Cerebellar nuclear complex (tissue), 1 donor: ENCODE data around the gene NDUFB2.
"Not testable (repeated sequence)": the region's sequence is repeated elsewhere in the genome, so short reads cannot be mapped to it uniquely, and the experiment has no call there.

Experiments
- DNase-seq, 2 experiments: peaks; one replicate each; lab custom pipeline; 2025; lab: John Stamatoyannopoulos, UW

NDUFB2 gene

DNA sequence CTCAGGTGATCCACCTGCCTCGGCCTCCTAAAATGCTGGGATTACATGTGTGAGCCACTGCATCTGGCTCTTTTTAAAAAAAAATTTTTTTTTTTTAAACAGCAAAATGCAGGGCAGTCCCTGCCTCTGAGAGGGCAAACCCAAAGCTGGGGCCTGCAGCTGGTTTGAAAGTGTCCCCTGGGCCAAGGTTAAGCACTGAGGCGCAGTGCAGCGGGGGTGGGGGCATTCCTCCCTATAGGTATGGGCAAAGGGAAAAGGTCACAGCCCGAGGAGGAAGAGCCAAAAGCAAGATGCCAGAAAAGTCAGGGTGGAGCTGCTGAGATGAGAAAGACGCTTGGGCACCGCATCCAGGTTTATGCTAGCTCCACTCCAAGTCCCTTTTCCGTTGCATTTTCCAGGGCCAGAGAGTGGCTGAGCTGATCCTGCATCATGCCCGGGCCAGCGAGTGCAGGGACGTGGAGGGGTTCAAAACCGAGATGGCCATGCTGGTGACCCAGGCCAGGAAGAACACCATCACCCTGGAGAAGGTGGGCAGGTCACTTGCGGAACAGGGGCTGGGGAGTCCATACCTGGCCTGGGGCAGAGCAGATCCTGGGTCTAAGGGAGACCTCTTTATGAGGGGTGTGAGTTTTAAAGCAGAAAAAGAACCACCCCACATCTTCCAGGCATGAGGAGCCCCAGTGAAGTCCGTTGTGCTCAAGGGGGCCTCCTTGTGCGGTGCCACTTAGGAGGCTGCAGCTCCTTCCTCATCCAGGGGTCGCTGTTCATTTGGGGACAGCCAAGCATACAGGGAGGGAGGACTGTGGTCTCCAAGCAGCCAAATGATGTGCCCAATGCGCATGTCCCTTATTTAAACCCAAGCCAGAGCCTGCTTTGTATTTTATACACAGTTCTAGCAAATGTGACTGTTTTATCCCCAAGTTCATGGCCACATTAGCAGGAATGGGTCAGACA, 7.0 kb upstream of the NDUFB2 start:
- no peak for DNase-seq

DNA sequence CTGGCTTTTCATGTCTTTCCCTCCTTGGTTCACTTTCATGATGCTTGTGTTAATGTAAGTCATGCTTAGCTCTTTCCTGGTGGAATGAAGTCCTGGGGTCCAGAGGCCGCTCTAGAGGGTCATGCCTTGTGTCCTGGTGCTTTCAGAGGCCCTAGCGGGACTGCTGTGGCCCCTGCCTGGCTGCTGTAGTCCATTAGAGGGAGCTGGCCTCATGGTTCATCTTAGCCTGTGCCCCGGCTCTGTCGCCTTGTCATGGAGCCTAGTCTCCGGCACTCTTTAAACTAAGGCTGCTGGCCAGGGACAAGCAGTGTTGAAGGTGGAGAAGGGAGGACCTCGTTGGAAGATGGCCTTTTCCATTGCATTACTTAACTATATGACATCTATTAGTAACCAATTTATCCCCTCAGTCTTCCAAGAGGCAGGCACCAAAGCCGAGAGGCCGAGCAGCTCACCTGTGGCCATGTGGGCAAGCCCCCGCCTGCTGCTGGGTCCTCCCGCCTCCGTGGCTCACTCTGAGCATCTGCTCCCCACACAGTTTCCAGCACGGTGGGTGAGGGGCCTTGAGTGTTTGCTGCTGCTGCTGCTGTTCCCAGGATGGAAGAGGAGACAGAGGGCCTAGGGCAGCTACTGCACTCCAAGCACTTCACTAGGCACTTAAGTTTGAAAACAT, 5.0 kb upstream of the NDUFB2 start:
- no peak for DNase-seq

DNA sequence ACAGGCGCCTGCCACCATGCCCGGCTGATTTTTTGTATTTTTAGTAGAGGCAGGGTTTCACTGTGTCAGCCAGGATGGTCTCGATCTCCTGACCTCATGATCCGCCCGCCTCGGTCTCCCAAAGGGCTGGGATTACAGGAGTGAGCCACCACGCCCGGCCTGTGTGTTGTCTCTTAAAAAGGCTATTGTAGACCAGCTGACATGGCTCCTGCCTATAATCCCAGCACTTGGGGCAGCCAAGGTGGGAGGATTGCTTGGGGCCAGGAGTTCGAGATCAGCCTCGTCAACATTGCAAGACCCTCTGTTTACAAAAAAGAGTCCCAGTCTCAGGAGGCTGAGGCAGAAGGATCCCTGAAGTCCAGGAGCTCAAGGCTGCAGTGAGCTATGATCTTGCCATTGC, 2.7 kb upstream of the NDUFB2 start:
- not testable (repeated sequence) for DNase-seq

DNA sequence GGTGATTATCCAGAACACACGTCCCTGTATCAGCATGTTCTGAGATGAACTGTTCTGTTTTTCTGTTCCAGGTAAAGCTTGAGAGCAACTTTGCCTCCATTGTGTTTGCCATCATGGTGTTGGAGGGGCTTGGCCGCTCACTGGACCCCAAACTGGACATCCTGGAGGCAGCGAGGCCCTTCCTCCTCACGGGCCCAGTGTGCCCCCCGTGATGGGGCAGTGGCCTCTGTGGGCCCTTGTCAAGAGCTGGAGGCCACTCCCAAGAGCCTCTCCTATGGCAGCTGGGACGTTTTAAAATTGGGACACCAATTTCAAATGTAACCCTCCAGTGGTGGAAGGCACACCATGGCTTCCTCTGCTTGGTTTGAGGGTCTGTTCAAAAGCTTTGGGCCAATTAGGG, 1.9 kb upstream of the NDUFB2 start:
- no peak for DNase-seq

DNA sequence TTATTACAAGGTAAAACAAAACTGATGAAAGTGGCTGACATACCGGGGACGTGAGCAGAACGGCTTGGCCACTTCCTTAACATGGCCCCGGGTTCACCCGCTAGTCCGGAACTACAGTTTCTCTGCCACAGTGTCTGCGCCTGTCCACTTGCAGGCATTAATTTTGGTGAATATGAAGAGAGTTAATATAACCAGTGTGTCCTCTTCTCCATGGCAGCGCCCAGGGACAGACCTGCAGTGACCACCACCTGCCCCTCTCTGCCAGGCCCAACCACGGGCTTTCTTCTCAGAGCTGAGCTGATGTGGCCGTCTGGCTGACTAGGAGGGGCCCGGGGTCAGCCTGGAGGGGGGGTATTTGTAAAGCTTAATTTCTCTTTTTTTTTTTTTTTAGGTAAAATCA, 1.1 kb upstream of the NDUFB2 start:
- DNase-seq: no peak

DNA sequence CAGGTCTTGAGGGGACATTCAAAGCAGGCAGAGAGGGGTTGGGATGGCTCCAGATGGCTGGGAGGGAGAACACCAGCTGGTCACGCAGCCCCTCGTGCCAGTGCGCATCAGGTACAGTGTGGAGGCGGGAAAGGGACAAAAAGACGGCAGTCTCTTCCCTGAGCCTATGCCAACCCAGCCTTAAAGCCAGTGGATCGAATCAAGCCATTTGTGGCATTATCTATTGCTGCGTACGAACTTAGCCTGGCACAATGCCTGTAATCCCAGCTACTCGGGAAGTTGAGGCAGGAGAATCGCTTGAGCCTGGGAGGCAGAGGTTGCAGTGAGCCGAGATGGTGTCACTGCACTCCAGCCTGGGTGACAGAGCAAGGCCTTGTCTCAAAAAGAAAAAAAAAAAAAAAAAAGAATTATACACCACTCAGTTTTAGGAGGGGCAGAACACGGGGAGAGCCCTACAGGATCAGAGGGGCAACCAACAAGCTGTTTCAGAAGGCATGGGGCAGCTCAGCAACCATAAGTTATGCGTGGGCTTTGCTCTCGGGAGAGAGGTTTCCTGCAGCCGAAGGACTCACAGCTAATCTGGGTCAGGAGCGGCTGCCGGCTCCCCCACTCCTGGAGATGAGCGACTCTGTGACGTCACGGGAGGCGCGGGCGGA, 356 bp upstream of the NDUFB2 start:
- DNase-seq: peak; percentile 57 to 80

DNA sequence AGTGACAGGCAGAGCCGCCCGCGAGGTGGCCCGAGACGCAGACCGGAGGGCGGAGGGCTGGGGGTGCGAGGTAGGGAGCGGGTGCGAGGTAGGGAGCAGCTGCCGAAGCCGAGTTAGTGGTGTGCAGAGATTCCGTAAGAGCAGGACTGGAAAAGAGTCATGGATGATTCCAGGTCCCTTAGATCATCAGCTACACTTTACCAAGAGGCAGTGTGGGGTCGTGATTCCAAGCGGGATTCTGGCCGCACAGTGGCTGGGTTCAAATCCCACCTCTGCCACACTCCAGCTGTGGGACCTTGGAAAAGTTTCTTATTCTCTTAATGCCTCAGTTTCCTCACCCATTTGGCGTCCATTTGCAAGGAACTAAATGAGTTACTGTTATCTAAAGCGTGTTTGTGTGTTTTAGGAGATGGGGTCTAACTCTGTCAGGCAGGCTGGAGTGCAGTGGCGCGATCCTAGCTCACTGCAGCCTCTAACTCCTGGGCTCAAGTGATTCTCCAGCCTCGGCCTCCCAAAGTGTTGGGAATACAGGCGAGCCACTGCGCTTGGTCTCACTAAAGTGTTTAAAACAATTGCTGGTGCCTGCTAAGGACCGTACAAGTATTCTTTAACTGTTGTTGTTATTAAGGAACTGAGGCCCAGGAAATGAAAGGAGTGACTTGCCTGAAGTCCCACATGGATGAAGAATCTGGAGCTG, 1.1 kb downstream of the NDUFB2 start:
- no peak for DNase-seq

DNA sequence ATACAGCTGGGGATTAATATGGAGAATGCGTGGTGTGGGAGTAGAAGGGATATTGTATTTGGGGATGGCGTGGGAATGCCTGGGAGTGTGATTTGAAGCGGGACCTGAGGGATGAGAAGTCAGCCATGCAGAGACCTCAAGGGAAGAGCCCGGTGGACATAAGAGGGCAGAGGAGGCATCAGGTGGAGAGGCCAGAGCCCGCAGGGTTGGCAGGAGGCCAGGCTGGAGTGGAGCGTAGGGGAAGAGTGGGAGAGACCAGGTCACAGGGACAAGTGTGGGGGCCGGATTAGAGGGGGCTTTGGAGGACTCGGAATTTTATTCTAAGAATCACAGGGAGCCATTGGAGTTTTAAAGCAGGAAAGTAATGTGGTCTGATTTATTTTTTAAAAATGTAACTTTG, 2.0 kb downstream of the NDUFB2 start:
- no peak for DNase-seq

DNA sequence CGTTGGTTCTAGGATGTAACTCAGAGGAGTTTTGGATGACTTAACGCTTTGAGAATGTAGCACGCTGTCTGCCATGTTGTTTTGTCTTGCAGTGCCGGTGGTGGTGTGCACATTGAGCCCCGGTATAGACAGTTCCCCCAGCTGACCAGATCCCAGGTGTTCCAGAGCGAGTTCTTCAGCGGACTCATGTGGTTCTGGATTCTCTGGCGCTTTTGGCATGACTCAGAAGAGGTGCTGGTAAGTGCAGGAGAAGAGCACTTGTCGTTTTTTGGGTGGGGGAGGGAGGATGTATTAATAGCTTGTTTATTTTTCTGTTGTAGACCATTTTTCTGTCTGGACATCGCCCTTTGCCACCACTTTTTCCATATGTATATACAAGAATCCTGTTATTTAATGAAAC, 6.3 kb downstream of the NDUFB2 start:
- DNase-seq: no peak

DNA sequence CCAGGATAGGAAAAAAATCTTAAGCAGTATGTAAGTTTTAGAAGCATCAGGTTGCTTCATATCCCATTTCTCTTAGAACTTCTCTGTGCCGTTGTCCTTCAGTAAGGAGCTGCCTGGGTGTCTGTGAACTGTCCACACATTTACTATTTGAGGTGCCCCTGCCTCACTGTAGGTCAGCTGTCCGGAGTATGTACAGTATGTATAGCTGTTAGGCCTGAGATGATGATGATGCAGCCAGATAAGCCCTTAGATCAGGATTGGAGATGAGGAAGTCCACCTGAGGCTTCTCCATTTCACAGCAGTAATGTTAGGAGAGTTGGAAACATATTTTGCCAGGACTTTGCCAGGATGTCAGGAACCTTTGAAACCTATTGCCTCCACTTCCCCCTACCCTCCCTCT, 7.7 kb downstream of the NDUFB2 start:
- DNase-seq: no peak

DNA sequence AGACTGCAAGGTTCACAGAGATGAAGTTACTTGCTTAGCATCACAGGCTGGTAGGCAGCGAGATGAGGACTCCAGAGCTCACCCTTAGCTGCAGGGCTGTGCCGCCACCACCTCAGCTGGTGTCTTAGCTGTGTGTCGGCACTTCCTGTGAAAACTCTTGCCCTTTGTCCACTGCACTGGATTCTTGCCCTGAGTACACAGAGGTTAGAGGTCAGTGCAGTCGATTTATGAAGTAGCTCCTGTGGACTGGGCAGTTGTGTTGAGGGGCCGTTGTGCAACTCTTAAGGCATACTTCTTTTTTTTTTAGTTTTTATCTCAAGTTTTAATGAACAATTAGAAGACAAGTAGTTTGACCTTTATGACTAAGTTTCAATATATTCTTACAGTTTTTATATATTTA, 10.6 kb downstream of the NDUFB2 start:
- DNase-seq: no peak

DNA sequence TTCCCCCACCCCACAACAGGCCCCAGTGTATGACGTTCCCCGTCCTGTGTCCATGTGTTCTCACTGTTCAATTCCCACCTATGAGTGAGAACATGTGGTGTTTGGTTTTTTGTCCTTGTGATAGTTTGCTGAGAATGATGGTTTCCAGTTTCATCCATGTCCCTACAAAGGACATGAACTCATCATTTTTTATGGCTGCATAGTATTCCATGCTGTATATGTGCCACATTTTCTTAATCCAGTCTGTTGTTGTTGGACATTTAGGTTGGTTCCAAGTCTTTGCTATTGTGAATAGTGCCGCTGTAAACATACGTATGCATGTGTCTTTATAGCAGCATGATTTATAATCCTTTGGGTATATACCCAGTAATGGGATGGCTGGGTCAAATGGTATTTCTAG, 12.3 kb downstream of the NDUFB2 start:
- DNase-seq: not testable (repeated sequence)

DNA sequence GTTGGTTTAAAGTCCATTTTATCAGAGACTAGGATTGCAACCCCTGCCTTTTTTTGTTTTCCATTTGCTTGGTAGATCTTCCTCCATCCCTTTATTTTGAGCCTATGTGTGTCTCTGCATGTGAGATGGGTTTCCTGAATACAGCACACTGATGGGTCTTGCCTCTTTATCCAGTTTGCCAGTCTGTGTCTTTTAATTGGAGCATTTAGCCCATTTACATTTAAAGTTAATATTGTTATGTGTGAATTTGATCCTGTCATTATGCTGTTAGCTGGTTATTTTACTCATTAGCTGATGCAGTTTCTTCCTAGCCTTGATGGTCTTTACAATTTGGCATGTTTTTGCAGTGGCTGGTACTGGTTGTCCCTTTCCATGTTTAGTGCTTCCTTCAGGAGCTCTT, 15.9 kb downstream of the NDUFB2 start:
- not testable (repeated sequence) for DNase-seq

DNA sequence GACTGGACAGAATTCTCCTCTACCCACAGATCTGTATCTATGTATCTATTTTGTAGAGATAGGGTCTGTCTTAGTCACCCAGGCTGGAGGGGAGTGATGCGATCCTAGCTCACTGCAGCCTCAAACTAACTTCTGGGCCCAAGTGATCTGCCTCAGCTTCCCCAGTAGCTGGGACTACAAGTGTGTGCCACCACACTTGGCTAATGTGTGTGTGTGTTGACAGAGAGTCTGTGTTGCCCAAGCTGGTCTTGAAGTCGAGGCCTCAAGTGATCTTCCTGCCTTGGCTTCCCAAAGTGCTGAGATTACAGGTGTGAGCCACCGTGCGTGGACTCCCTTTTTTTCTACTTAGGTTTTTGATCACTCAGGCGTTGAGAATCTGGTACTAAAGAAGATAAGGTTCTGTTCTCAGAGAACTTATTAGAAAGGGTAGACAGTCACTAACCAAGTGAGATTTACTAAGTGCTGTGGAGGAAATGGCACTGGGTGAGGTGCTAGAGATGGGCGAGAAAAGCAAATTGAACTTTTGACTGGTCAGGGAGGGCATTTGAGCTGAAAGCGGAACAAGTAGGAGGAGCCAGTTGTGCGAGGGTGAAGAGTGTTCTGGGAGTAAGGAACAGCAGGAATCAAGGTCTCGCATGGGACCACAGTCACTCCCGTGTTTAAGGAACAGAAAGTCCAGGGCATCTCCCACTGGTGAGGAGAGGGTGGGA, 18.0 kb downstream of the NDUFB2 start:
- DNase-seq: no peak

DNA sequence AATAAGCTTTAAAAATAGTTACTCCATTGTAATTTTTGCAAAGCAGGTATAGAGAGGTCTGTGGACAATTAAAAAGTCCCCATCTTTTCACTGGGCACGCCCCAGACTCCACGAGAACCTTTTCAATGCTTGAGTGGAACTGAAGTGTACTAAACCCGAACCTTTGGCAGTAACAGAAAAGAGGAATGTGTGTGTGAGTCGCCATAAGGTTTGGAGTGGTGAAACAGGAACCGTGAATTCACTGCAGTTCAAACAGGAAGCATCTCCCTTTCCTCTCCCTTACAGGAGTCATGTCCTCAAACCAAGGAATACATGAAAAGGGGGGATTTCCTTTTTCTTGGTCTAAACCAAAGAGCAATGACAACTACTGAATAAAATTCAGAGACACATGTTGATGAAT, 23.2 kb downstream of the NDUFB2 start:
- no peak for DNase-seq

DNA sequence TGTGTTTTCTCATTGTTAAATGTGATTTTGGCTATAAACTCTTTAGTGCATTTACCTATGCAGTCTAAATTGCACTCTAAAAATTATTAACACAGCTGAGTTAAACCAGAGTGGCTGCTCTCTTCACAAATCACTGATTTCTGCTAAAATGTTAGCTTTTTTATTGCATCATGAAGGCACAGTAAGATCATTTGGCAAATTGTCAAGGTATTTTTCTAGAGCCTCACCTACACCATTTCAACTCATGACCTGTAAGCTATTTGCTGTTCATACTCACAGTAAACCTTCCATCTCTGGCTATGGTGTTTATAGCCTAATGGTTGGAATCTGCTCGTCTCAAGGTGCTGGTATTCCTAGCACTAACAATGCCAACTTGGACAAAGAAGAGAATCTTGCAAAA, 25.7 kb downstream of the NDUFB2 start:
- no peak for DNase-seq

DNA sequence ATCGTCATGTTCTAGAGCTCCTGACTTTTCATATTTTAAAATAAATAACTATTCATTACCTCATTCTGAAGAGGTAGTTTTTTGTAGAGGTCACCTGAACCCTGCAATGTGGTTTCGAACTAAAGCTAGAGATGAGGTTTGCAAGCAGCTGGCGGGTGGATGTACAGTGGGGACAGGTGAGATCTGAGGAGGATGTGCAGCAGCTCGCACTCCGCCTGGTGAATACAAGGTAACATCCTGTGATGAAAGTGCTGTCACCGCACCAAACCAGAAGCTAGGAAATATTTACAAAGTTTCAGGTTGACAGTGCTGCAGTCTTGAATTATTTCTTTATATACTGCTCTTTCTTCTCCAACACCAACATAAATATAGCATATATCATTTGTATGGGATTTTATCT, 26.5 kb downstream of the NDUFB2 start:
- no peak for DNase-seq

DNA sequence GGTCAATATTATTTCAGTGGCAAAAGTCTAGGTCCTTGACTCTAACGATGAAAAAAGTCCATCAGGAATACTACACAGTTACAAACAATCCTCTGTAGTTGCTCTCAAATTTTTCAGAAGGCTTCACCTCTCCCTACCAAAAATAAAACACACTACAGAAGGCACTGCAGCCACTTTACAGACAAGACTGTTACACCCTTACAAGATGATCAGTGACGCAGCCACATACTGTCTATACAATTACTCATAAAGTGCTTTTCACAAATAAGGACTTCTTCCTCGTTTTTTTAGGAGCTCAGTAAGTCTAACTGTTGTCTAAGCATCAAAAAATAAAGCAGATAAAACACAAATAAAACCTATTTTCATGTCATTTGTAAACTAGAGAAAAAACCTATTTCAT, 27.1 kb downstream of the NDUFB2 start:
- no peak for DNase-seq

DNA sequence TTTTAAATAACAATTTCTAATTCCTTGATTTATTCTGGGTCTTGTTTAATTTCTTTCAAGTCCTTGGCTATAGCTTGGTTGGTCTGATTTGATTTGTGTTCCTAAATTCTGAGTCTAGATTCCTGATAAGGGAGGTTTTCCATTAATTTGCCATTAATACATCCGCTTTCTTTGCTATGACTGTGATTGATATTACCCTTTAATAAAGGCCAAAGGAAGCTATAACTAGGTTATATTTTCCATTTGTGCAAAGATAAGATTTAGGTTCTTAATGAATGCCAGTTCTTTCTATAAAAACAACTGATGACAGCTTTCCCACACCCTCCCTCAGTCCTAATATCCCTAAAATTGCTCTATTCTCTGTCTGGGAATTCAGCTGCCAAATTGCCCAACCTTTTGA, 28.2 kb downstream of the NDUFB2 start:
- no peak for DNase-seq

DNA sequence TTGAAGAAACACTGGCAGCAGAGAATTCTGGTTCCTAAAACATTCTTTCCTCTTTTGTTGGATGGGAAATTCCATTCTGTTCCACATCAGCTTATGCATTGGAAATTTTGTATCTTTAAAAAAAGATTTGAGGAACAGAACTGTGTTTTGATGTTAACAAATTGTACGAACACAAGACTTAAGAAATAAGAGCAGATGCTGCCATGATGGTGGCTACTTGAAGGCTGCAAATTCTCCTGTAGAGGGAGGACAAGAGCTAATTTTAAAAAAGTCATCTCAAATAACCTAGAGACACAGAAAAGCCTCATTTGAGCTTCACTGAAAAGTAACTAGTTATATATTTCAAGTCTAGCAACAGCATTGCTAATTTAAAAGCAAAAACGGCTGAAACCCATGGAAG, 29.8 kb downstream of the NDUFB2 start:
- no peak for DNase-seq

DNA sequence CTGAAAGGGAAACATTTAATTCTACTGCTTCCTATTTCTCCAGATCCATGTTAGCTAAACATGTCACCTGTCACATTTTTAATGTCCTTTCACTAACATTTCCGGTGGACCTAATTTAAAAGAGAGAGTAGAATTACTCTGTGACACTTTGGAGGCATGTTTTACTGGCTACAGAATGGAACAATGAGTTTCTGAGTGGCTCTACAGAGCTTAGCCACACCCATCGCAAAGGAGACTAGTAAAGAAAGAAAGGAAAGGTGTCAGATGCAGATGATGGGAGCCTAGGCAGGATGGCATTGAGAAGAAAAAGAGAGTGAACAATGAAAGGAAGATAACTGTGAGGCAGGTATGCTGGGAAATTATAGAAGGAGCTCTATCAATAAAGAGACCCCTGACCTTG, 35.9 kb downstream of the NDUFB2 start:
- DNase-seq: no peak

DNA sequence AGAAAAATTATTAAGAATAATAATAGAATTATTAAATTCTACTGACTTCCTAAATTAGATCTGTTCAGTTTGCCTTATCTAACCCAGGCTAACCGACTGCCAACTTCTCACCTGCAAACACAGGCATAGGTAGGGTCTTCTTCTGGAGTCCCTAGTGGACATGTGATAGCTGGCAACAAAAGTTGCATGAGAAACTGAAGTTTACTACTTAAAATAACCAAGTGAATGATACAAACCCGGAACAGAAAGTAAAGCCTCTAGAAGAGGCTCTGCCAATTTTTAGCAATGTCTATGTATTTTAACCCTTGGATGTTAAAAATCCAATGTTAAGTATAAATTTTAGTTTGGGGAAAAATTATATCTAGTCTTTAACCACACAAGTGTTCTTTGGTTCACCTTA, 37.6 kb downstream of the NDUFB2 start:
- DNase-seq: no peak
